GM19043 (cell line): ENCODE measurements around the gene RYR1.
"Not testable (repeated sequence)": the region's sequence is repeated elsewhere in the genome, so short reads cannot be mapped to it uniquely, and the experiment has no call there.

Source experiments
- ATAC-seq: cut with Tn5 transposase; IDR thresholded peaks from one replicate; pipeline ENCODE4 v1.9.1; 2021; ENCODE audit warnings: low read depth; ENCODE audit not compliant: unreplicated experiment

The RYR1 gene

DNA sequence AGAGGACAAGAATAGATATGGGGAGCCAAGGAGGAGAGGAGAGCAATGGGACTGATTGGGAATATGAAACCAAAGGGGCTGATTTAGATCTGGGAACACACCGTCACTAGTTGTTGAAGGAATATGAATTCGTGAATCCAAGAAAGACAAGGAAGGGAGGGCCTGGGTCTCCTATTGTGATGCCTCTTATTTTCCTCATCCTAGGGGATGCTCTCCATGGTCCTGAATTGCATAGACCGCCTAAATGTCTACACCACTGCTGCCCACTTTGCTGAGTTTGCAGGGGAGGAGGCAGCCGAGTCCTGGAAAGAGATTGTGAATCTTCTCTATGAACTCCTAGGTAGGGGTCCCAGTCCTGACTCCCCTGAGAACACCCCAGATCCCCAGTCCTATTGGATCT lies 21.5 kb downstream of the RYR1 start:
- no peak for ATAC-seq

DNA sequence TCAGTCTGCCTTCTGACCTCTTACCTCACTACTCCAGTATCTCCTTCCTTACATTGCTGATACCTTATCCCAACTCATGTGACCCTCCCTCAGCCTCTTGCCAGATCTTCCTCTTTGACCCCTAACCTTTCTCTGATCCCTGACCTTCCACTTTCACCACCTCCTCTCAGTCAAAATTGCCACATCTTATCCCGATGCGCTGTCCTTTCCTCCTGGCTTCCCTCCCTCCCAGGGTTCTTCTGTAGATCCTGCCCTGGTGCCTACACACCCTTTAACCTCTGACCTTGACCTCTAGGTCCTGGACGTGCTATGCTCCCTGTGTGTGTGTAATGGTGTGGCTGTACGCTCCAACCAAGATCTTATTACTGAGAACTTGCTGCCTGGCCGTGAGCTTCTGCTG lies 23.7 kb downstream of the RYR1 start:
- no peak for ATAC-seq

DNA sequence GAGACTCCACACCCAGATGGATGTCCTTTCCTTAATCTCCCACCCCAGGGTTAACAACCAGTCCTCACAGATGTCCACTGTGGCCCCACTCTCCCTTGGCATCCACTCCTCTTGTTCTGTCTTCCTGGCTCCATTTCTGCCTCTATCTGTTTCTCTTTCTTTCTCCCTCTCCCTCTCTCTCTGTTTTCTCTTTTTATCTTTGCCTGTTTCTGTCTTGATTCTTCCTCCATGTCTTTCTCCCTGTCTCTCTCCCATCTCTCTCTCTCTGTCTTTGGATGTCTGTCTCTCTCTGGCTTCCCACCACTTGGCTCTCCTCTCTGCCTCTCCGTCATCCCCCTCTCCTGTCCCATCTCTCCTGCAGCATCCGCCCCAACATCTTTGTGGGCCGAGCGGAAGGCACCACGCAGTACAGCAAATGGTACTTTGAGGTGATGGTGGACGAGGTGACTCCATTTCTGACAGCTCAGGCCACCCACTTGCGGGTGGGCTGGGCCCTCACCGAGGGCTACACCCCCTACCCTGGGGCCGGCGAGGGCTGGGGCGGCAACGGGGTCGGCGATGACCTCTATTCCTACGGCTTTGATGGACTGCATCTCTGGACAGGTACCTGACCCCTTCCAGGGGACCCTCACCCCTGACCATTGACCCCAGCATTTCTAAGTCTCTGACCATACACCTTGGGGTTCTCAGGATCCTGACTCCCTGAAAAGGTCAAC lies 24.4 kb downstream of the RYR1 start:
- no peak for ATAC-seq

DNA sequence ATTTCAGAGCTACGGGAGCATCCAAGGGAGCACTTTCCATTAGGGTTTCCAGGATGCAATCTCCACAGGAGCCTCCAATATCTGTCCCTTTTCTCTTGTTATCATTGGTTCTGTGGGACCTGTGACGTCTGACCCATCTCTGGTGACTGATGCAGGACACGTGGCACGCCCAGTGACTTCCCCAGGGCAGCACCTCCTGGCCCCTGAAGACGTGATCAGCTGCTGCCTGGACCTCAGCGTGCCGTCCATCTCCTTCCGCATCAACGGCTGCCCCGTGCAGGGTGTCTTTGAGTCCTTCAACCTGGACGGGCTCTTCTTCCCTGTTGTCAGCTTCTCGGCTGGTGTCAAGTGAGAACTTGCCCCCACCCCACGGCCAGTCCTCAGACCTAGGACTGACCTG lies 25.5 kb downstream of the RYR1 start:
- no peak for ATAC-seq

DNA sequence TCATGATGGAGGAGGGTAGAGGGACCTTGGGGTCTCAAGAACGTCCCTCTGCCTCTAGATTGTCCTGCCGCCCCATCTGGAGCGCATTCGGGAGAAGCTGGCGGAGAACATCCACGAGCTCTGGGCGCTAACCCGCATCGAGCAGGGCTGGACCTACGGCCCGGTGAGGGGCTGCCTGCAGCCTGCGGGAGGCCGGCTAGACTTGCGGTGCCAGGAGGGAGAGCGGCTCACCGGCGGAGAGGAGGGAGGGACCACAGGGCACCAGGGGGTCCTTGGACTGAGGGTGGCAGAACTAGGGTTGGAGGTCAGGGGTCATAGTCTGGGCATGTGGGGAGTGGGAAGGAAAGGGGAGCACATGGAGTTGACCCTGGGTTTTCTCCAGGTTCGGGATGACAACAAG lies 29.9 kb downstream of the RYR1 start:
- ATAC-seq, result no peak

DNA sequence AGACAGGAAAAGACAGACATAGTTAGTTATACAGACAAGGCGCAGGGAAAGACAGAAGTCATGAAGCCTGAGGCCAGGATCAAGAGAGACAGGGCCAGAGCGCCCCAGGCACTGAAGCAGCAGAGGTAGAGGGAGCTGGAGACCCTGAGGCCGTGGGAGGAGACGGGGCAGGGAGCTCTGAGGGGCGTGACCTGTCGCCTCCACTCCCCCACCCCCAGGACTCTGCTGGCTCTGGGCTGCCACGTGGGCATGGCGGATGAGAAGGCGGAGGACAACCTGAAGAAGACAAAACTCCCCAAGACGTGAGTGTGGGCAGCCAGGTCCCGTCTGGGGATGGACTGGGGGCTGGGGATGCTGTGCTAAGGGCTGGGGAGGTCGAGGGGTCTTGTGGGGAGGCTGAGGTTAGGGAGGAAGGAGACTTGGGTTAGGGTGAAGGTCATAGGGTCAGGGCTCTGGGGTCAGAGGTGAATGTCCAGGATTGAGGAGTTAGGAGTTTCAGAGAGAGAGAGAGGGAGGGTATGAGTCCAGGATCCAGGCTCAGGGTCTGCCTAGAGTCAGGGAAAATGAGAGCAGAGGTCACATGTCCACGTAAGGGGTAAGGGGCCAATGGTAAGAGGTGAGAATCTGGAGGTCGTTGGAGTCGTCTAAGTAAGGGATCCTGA lies 31.1 kb downstream of the RYR1 start:
- no peak for ATAC-seq

DNA sequence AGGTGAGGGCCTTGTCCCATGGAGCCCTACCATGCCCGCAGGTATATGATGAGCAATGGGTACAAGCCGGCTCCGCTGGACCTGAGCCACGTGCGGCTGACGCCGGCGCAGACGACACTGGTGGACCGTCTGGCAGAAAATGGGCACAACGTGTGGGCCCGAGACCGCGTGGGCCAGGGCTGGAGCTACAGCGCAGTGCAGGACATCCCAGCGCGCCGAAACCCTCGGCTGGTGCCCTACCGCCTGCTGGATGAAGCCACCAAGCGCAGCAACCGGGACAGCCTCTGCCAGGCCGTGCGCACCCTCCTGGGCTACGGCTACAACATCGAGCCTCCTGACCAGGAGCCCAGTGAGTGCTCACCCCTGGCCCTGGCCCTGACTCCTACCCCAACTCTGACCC lies 32.6 kb downstream of the RYR1 start:
- no peak for ATAC-seq

DNA sequence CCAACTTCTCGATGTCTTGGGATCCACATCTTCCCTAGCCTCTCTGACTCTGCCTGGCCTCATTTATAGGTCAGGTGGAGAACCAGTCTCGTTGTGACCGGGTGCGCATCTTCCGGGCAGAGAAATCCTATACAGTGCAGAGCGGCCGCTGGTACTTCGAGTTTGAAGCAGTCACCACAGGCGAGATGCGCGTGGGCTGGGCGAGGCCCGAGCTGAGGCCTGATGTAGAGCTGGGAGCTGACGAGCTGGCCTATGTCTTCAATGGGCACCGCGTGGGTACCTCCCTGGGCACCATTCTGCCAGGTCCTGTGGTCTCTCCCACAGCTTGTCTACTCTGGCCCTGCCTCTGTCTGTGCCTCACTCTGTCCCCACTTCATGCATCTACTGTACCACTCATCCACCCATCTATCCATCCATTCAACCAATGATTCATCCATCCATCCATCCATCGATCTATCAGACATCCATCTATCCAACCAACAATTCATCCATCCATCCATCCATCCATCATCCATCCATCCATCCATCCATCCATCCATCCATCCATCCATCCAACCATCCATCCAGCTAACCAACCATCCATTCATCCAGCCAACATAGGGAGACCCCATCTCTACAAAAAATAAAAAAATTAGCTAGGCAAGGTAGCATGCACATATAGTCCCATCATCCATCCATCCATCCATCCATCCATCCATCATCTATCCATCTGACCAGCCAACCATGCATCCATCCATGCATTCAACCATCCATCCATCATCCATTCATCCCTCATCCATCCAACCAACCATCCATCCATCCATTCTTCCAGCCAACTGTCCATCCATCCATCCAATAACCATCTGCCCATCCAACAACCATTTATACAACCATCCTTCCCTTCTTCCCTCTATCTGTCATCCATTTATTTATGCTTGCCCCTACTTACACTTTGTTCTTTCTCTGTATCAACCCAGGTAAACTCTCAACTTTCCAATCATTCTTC lies 34.3 kb downstream of the RYR1 start:
- ATAC-seq, result no peak

DNA sequence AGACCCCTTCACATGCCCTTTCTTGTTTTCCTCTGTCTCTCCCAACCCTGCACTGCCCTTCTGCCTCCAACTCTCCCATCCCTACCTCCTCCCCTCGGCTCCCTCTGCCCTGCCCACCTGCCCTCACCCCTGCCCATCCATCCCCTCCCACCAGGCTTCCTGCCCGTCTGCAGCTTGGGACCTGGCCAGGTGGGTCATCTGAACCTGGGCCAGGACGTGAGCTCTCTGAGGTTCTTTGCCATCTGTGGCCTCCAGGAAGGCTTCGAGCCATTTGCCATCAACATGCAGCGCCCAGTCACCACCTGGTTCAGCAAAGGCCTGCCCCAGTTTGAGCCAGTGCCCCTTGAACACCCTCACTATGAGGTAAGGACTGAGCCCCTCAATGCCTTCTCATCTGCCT lies 35.7 kb downstream of the RYR1 start:
- ATAC-seq, result no peak

DNA sequence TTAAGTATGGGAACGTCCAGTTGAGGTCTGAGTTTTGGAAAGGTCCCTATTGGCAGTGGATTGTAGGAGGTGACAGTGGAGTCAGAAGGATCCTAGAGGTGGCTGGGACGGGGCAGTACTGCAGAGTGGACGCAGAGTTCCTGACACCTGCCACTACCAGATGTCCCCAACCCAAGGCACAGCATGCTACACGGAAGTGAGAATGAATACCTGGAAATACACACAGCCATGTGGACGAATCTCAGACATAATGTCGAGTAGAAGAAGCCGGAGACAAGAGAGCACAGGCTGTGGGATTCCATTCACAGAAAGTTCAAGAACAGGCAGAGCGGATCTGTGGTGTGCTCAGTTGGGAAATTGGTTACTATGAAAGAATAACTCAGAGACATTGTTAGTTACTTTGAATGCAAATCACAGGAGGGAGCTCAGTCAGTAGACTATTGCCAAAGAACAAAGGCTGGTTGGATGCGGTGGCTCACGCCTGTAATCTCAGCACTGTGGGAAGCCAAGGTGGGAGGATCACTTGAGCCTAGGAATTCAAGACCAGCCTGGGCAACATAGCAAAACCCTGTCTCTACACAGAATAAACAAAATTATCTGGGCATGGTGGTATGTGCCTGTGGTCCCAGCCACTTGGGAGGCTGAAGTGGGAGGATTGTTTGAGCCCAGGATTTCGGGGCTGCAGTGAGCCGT lies 37.4 kb downstream of the RYR1 start:
- no peak for ATAC-seq

DNA sequence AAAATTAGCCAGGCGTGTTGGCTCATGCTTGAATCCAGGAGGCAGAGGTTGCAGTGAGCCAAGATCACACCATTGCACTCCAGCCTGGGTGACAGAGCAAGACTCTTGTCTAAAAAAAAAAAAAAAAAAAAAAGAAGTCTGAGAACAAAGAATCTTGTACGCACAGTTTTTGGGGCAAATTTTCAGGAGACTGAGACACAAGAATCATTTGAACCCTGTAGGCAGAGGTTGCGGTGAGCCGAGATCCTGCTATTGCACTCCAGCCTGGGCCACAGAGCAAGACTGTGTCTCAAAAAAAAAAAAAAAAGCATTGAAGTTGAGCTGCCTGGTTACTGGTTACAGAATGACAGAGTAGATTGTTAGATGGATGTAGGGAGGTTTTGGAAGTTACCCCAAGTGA lies 39.2 kb downstream of the RYR1 start:
- ATAC-seq, result not testable (repeated sequence)

DNA sequence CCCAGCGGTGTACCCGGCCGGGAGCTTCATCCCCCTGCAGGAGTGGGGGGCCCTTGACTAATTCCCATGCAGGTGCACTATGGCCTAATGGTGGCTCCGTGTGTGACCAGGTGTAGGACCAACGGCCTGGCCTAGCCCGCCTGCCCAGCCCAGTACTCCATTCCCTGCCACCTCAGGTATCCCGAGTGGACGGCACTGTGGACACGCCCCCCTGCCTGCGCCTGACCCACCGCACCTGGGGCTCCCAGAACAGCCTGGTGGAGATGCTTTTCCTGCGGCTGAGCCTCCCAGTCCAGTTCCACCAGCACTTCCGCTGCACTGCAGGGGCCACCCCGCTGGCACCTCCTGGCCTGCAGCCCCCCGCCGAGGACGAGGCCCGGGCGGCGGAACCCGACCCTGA lies 39.7 kb downstream of the RYR1 start:
- no peak for ATAC-seq

DNA sequence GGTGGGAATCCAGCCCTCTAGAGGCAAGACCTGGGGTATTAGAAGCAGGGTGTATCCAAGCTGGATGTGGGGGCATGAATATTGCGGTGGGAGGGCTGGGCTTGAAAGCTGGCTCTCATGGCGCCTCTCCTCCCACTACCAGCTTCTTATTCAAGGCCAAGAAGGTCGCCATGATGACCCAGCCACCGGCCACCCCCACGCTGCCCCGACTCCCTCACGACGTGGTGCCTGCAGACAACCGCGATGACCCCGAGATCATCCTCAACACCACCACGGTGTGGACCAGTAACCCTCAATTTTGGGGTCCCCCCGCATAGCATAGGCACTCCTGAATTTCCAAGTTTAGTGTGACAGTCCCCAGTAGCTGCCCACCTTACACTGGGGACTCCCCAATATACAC lies 41.7 kb downstream of the RYR1 start:
- ATAC-seq, result no peak

DNA sequence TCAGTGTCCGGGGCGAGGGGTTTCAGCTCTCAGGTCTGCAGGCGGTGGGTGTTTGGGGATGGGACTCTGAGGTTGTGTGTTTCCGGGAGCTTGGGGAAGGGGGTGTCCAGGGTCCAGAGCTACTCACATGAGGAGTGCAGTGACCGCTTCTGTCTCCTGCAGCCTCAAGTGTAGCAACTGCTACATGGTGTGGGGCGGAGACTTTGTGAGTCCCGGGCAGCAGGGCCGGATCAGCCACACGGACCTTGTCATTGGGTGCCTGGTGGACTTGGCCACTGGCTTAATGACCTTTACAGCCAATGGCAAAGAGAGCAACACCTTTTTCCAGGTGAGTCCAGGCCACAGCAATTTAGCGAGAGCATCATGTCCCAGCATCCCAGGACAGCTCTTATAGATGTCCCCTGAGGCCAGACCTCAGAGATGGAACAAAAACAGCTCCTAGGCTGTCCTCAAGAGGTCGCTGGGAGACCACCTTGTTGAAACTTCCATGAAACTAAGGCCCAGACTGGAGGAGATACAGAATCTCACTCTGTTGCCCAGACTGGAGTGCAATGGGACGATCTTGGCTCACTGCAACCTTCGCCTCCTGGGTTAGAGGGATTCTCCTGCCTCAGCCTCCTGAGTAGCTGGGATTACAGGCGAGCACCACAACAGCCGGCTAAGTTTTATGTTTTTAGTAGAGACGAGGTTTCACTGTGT lies 44.9 kb downstream of the RYR1 start:
- no peak for ATAC-seq

DNA sequence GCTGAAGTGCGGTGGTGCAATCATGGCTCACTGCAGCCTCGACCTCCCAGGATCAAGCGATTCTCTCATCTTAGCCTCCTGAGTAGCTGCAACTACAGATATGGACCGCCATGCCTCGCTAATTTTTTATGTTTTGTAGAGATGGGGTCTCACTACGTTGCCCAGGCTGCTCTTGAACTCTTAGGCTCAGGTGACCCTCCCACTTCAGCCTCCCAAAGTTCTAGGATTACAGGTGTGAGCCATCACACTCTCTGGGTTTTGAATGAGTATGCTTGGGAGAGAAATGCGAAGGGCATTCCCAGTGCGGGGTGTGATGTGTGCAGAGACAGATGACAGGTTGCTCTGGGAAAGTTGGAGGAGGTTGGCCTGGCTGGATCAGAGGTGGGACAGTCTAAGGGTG lies 49.0 kb downstream of the RYR1 start:
- ATAC-seq, result no peak

DNA sequence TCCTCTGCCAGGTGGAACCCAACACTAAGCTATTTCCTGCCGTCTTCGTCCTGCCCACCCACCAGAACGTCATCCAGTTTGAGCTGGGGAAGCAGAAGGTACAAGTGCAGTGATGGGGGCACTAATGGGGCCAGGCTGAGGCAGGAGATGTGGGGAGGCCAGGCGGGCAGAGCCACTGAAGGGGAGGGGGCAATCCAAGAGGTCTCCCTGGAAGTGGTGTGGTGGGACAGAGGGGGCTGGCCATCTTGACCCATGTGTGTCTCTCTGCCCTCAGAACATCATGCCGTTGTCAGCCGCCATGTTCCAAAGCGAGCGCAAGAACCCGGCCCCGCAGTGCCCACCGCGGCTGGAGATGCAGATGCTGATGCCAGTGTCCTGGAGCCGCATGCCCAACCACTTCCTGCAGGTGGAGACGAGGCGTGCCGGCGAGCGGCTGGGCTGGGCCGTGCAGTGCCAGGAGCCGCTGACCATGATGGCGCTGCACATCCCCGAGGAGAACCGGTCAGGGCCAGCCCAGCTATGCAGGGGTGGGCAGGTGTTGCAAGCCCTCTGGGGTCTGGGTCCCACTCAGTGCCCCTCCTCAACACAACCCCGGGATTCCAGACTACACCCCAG lies 49.6 kb downstream of the RYR1 start:
- ATAC-seq, result no peak

DNA sequence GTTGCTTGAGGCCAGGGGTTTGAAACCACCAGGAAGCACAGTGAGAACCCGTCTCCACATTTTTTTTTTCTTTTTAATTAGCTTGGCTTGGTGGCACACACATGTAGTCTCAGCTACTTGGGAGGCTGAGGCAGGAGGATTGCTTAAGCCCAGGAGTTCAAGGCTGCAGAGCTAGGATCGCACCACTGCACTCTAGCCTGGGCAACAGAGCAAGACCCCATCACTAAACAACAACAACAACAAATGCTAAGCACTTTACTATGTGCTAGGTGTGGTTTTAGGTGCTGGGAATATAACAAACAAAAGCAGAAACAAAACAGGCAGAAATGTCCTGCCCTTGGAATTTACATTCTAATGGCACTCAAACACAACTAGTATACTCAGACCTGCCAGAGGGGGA lies 51.3 kb downstream of the RYR1 start:
- ATAC-seq, result no peak

DNA sequence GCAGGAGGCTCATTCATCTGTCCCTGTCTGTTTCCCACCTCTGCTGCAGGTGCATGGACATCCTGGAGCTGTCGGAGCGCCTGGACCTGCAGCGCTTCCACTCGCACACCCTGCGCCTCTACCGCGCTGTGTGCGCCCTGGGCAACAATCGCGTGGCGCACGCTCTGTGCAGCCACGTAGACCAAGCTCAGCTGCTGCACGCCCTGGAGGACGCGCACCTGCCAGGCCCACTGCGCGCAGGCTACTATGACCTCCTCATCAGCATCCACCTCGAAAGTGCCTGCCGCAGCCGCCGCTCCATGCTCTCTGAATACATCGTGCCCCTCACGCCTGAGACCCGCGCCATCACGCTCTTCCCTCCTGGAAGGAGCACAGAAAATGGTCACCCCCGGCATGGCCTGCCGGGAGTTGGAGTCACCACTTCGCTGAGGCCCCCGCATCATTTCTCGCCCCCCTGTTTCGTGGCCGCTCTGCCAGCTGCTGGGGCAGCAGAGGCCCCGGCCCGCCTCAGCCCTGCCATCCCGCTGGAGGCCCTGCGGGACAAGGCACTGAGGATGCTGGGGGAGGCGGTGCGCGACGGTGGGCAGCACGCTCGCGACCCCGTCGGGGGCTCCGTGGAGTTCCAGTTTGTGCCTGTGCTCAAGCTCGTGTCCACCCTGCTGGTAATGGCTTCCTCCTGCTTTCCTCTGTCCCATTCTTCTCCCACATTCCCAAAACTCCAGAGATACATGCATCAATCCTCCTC lies 52.2 kb downstream of the RYR1 start:
- no peak for ATAC-seq

DNA sequence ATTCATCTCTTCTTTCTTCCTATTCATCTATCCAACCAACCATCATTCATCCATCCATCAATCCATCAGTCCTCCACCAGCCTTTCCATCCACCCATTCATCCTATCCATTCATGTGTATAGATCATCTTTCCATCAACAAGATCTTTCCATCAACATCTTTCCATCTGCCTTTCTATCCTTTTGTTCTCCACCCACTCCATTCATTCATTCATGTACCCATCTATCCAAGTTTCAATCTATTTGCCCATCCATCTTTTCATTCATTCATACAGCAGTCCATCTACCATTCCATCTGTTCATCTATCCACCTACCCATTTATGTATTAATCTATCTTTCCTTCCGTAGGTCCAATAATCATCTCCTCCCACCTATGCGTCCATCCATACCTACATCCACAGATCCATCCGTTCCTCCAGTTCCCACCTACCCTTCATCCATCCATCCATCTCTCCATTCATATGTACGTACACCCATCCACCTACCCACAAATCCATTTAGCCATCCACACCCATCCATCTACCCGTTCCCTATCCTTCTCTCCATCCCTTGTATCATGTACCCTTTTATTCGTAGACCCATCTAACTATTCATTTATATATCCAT lies 53.3 kb downstream of the RYR1 start:
- ATAC-seq, result no peak
